Measurements from ENCODE around the gene VPS16. TPM values are rescaled to one million over a fixed set of nuclear protein-coding genes. Genes with fewer than 3 reads are reported as not detected.
"Not testable (repeated sequence)": the region's sequence is repeated elsewhere in the genome, so short reads cannot be mapped to it uniquely, and the experiment has no call there.

The VPS16 gene
- total RNA-seq, 2 experiments from 2014 or later = 44.7 to 45.0 TPM

DNA sequence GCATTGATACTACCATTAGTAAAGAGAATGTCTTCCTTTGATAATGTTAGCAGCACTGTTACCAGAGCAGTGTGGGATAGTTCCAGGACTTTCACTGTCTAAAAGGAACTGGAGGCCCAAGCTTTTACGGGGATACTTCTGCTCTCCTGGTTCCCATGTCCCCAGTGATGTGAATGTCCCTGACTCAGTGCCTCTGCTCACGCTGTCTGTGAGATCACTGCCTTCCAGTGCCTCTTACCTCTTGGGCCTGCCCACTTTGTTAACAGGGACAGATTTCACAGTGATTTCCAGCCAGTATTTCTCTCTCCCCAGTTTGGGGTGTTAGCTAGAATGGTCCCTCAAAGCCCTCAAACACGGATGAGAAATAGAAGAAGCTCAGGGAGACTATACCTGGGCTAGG is 47.2 kb downstream of the VPS16 start:
- ChIA-PET POLR2A (no interaction called here), CTCF (interaction anchor here (0.6 kb wide), 1 partner anchor 13 kb away, joined by 3 read pairs; no protein-coding TSS in a partner anchor)

- POLR2A ChIA-PET = no interaction called here
Measured at GRCh38 chr20:2888224-2888955, 47.8 kb downstream of the VPS16 start.

DNA sequence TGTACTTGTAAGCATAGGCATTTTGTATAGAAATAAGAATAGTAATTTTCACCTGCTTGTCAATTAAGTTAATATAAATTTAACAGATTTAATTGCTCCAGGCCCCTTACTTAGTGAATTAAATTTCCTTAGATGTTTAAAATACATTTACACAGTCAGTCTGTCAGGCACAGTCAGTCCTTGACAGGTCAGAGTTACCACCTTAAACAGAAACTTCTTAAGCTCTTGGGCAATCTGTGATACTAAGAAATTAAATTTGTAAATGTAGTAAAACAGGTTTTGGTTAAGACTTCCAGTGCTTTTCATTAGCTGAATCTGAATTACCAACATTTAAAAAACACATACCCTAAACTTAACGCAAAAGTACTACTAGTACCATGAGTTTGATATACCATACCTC is 48.7 kb downstream of the VPS16 start:
- ChIA-PET POLR2A (no interaction called here), CTCF (no interaction called here)

More at GRCh38 chr20:2888224-2888955, 47.8 kb downstream of the VPS16 start:
- CTCF ChIA-PET = interaction anchor here (0.6 kb wide), 1 partner anchor 12 kb away, joined by 3 read pairs; no protein-coding TSS in a partner anchor

DNA sequence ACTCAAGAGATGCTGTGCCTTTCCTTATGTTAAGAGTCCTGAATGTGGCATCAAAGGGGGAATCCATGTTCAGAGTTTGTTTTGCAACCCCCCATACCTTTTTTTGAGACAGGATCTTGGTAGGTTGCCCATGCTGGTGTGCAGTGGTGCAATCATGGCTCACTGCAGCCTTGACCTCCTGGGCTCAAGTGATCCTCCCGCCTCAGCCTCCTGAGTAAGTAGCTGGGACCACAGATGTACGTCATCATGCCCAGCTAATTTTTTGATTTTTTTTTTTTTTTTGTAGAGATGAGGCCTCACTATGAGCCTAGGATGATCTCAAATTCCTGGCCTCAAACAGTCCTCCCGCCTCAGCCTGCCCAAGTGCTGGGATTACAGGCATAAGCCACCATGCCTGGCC is 49.3 kb downstream of the VPS16 start:
- ChIA-PET POLR2A (no interaction called here), CTCF (interaction anchor here (1.1 kb wide), 1 partner anchor 23 kb away, joined by 3 read pairs; no protein-coding TSS in a partner anchor)

DNA sequence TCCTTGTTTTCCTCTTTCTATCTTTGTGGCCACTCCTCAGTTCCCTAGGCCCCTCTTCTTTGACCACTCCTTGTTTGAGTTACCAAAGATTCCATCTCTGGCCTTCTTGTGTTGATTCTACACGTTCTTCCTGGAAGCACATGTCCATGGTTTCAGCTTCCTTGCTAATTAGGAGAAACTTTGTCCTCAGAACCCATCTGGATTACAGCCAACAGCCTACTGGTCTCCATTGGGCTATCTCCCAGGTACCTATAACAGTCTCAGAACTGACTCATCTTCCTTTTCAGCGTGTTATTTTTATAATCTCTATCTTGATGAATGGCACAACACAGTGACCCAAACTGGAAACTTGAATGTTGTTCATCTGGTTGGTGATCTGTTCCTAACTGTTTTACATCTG is 50.2 kb downstream of the VPS16 start:
- ChIA-PET CTCF (interaction anchor here (1.1 kb wide), 1 partner anchor 22 kb away, joined by 3 read pairs; no protein-coding TSS in a partner anchor), POLR2A (no interaction called here)

DNA sequence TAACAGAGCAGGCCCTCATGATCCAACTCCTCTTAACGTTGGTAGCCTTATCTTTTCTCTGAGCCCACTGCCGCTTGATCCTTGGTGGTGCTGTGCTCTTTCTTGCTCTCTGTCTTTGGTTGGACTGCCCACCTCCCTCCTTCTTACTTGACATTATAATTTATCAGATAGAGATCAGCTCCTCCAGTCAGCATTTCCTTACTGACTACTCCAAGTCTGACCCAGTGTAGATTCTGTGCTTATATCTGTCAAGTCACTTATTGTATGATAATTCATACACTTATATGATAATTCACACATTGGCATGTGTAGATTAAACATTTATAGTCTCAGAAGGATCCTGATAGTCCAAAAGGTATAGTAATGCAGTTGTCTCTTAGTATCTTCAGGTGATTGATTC is 50.8 kb downstream of the VPS16 start:
- CTCF ChIA-PET = no interaction called here
- POLR2A ChIA-PET = no interaction called here

DNA sequence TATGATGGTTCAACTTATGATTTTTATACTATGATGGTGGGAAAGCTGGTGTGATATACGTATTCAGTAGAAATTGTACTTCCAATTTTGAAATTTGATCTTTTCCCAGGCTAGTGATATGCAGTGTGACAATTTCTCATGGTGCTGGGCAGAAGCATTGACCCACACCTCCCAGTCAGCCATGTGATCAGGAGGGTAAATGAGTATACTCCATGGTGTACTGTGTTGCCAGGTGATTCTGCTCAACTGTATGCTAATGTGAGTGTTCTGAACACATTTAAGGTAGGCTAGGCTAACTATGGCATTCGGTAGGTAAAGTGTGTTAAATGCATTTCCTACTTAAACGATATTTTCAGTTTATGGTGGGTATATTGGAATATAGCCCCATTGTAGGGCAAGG is 51.8 kb downstream of the VPS16 start:
- CTCF ChIA-PET = no interaction called here
- POLR2A ChIA-PET = no interaction called here

GRCh38 chr20:2894221-2894620 is 53.7 kb downstream of the VPS16 start:
- ChIA-PET POLR2A (no interaction called here), CTCF (no interaction called here)

DNA sequence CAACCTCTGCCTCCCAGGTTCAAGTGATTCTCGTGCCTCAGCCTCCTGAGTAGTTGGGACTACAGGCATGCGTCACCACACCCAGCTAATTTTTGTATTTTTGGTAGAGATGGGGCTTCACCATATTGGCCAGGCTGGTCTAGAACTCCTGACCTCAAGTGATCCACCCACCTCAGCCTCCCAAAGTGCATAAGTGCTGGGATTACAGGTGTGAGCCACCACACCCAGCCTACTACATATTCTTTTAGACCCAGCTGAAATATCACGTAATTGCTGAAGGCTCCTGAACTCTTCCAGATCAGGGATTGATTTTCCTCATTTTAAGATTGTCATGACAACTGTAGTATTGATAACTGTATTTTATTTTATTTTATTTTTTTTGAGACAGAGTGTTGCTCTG is 54.6 kb downstream of the VPS16 start:
- POLR2A ChIA-PET, CTCF ChIA-PET: not testable (repeated sequence)

DNA sequence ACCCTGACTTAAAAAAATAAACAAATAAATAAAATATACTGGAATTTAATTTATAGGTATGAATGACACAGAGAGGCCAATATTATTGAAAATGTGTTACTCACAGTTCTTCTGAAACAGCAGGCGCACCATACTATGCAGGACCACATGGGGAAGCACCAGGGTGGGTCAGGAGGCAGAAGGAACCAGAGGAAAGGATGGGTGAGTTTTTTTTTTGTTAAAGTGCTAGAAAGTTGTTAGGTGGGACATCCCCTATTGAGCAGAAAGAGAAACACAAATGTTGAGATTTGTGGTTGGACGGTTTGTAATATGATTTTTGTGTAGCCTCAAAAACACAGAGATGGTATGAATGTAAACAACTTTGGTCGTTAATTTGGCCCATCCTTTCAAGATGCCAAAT is 58.7 kb downstream of the VPS16 start:
- CTCF ChIA-PET = no interaction called here
- POLR2A ChIA-PET = no interaction called here

- POLR2A ChIA-PET = no interaction called here
Measured at GRCh38 chr20:2900845-2901592, 60.5 kb downstream of the VPS16 start.

DNA sequence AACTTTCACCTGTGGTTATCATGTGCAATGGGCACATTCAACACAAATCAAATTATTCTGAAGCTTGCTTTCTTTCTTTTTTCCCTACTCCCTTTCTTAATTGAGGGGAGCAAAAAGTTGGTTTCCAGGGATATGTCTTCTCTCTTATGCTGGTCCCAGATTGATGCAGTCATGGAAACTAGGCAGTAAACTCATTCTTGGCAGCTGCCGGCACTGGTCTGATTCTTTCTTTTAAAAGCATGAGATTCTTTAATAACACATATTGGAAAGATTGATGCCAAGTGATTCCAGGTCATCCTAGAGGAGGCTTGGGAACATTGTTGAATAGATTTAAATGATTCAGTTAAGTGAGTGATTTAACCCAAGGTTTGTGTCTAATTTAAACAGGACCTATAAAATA is 61.7 kb downstream of the VPS16 start:
- CTCF ChIA-PET = interaction anchor here (1.2 kb wide), 1 partner anchor 9 kb away, joined by 4 read pairs; no protein-coding TSS in a partner anchor
- POLR2A ChIA-PET = no interaction called here

More at GRCh38 chr20:2900845-2901592, 60.5 kb downstream of the VPS16 start:
- CTCF ChIA-PET = interaction anchor here (0.6 to 1.2 kb wide), 3 partner anchors 10 to 108 kb away, joined by 3 to 4 read pairs (median 3); no protein-coding TSS in a partner anchor

DNA sequence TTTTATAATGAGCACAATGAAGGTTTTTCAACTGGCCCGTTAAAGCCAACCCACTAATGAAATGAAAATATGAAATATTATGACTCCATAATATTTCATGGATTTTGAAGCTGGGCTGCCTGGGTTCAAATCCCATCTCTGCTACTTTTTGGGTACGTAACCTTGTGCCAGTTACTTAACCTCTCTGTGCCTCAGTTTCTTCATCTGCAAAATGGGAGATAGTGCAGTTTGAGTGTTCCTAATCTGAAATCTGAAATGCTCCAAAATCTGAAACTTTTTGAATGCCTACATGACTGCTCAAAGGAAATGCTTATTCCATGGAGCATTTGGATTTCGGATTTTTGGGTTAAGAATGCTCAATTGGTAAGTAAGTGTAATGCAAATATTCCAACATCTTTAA is 62.3 kb downstream of the VPS16 start:
- ChIA-PET CTCF (no interaction called here), POLR2A (no interaction called here)

DNA sequence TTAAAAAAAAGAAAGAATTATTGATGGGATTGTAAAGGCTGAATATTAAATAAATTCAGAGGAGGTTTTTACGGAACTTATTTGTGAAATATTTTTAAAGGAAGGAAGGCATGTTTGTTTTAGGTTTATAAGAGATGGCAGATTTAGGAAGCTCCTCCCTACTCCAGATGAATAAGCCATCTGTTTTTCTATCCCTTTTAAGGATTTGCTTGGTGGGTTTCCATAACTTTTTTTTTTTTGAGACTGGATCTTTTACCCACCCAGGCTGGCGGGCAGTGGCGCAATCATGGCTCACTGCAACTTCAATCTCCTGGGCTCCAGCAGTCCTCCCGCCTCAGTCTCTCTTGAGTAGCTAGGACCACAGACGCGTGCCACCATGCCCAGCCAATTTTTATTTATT is 63.1 kb downstream of the VPS16 start:
- ChIA-PET CTCF (interaction anchor here (0.7 kb wide), 1 partner anchor 382 kb away, joined by 3 read pairs; no protein-coding TSS in a partner anchor), POLR2A (no interaction called here)

DNA sequence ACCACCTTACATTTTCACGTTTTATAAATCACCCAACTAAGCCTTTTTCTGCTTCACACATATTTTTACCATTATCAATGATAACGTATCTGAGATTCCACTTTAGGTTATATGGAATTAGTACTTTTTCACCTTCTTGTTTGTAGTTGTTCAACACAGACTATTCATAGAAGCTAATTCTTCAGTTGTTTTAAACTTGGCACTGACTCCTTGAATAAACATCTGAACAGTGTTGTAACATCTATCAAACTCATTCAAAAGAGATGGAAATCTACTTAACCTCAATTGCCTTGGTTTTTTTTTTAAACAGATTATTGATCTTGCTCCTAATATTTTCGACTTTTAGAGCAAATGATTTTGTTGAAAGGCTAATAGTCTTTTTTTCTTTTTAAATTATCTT is 67.0 kb downstream of the VPS16 start:
- CTCF ChIA-PET = interaction anchor here (0.9 kb wide), 1 partner anchor 35 kb away, joined by 3 read pairs; no protein-coding TSS in a partner anchor

GRCh38 chr20:2909953-2910352 is 69.4 kb downstream of the VPS16 start:
- CTCF ChIA-PET = interaction anchor here (1.0 kb wide), 1 partner anchor 40 kb away, joined by 7 read pairs; no protein-coding TSS in a partner anchor
- POLR2A ChIA-PET = interaction anchor here (0.6 to 0.7 kb wide), 2 partner anchors 35 to 52 kb away, joined by 3 read pairs; no protein-coding TSS in a partner anchor

More for the DNA sequence above, 67.0 kb downstream of the VPS16 start:
- POLR2A ChIA-PET = no interaction called here

- ChIA-PET CTCF (interaction anchor here (1.6 kb wide), 1 partner anchor 9 kb away, joined by 4 read pairs; no protein-coding TSS in a partner anchor), POLR2A (interaction anchor here (0.6 kb wide), 1 partner anchor 39 kb away, joined by 3 read pairs; no protein-coding TSS in a partner anchor)
Measured at GRCh38 chr20:2911200-2911599, 70.7 kb downstream of the VPS16 start.

- POLR2A ChIA-PET = interaction anchor here (0.6 kb wide), 1 partner anchor 75 kb away, joined by 4 read pairs; no protein-coding TSS in a partner anchor
- CTCF ChIA-PET = interaction anchor here (0.9 kb wide), 1 partner anchor 87 kb away, joined by 3 read pairs; no protein-coding TSS in a partner anchor
Measured at GRCh38 chr20:2914160-2914559, 73.6 kb downstream of the VPS16 start.

All from activated CD8-positive, alpha-beta memory T cell treated with anti-CD3 and anti-CD28 coated beads for 36 hours (primary cell).